ENCODE data around the gene MAP1LC3B2. TPM values are rescaled to one million over a fixed set of nuclear protein-coding genes. Genes with fewer than 3 reads are reported as not detected.

Gene MAP1LC3B2
- total and polyA plus RNA-seq, 2 of the 8 experiments (the other 6 are each of a cell fraction or from before 2014, with no cell fraction given), result 0.39 to 1.5 TPM

DNA sequence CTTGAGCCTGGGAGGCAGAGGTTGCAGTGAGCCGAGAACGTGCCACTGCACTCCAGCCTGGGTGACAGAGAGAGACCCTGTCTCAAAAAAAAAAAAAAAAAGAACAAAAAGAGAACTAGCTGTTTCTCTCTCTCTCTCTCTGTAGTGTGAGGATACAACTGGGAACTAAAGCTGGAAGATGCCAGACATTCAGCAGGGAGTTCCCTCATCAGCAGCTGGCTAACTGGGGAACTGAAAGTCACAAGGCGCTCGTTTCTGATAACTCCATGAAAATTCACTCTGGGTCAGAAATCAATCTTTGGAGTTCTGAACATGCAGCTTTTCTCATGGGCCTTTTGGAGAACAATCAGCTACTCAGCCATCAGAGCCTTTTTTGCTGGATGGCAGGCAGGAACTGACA lies 43.5 kb upstream of the MAP1LC3B2 start:
- ChIA-PET POLR2A (ENCODE audit: partially characterized antibody) (interaction anchor here (1.1 to 1.7 kb wide), 2 partner anchors 9 to 12 kb away, joined by 4 read pairs; no protein-coding TSS in a partner anchor), CTCF (ENCODE audit: partially characterized antibody) (interaction anchor here (0.6 kb wide), 1 partner anchor 328 kb away, joined by 3 read pairs; no protein-coding TSS in a partner anchor)
- TF ChIP-seq SIN3A (conservative IDR thresholded peaks at IDR 0.05 in 1 of 2, IDR thresholded peaks at IDR 0.05 in 1 of 2; ENCODE audit: low read depth in 1 of 2, low read length in 2 of 2) (no peak), YY1 (IDR thresholded peaks at IDR 0.05; ENCODE audit: low read depth, low read length) (no peak), TCF12 (IDR thresholded peaks at IDR 0.05; ENCODE audit: low read depth, low read length) (no peak), SRF (IDR thresholded peaks at IDR 0.05; ENCODE audit: low read depth, low read length) (no peak)
- Histone ChIP-seq H2BK15ac (ENCODE audit: low read length) (no peak overlapping the region), H3K4me1 (replicated peaks in 1 of 4; ENCODE audit: control insufficient read depth in 3 of 4, insufficient read depth in 4 of 4, low read length in 3 of 4) (peaks cover 0 to 13% (median 10%) of the 10 kb centered on the region in 4 experiments; a peak in 5 of 7 replicates), H4K5ac (ENCODE audit: insufficient read length, low read depth, low read length) (no peak overlapping the region), H3K36me3 (ENCODE audit: control insufficient read depth in 2 of 4, insufficient read depth in 4 of 4, low read length in 3 of 4) (no peaks in the 10 kb centered on the region), H3K9ac (replicated peaks in 1 of 4; ENCODE audit: extremely low read depth in 1 of 4, low read depth in 3 of 4, low read length in 3 of 4) (no peak overlapping the region), H3K18ac (ENCODE audit: extremely low read depth, low read length) (no peak overlapping the region), H3K4ac (replicated peaks; ENCODE audit: insufficient read length, low read depth, low read length) (no peak overlapping the region), H3K4me2 (ENCODE audit: insufficient read depth in 1 of 2, low read depth in 2 of 2, low read length in 2 of 2) (no peak overlapping the region), H3K14ac (ENCODE audit: insufficient read length) (no peak overlapping the region), H2BK120ac (replicated peaks; ENCODE audit: low read depth, low read length) (no peak overlapping the region), H4K8ac (ENCODE audit: extremely low read depth, insufficient read depth, low read length) (no peak overlapping the region), H4K91ac (replicated peaks; ENCODE audit: insufficient read length, low read length) (no peak overlapping the region), H2BK20ac (ENCODE audit: low read length) (no peak overlapping the region), H4K20me1 (replicated peaks in 1 of 2; ENCODE audit: control insufficient read depth in 1 of 2, insufficient read depth in 2 of 2, low read length in 2 of 2) (peaks cover 3% of the 10 kb centered on the region in 2 experiments), H2BK5ac (ENCODE audit: low read depth, low read length) (no peak overlapping the region), H2AFZ (ENCODE audit: low read length) (no peak overlapping the region), H3K23me2 (ENCODE audit: low read depth, low read length) (no peaks in the 10 kb centered on the region), H3K4me3 (ENCODE audit: extremely low read depth in 1 of 4, insufficient read depth in 2 of 4, low read depth in 3 of 4, low read length in 4 of 4) (no peak overlapping the region), H3K79me2 (ENCODE audit: control insufficient read depth in 1 of 2, insufficient read depth in 2 of 2, low read length in 2 of 2) (no peaks in the 10 kb centered on the region), H3K9me3 (ENCODE audit: insufficient read depth in 2 of 2, low read depth in 1 of 2, low read length in 1 of 2) (no peaks in the 10 kb centered on the region), H3K27ac (ENCODE audit: low read depth, low read length) (no peak overlapping the region), H3K23ac (ENCODE audit: insufficient read length) (no peak overlapping the region), H3K56ac (replicated peaks; ENCODE audit: insufficient read length, low read depth, low read length) (no peak overlapping the region), H2AK5ac (ENCODE audit: low read depth, low read length) (no peak overlapping the region), H3K27me3 (replicated peaks in 1 of 4; ENCODE audit: control insufficient read depth in 3 of 4, extremely low read depth in 1 of 4, insufficient read depth in 3 of 4, low read length in 3 of 4) (peaks cover 0 to 6% (median 3%) of the 10 kb centered on the region in 4 experiments; a peak in 4 of 7 replicates), H2BK12ac (ENCODE audit: low read depth, low read length) (no peak overlapping the region), H3K79me1 (ENCODE audit: low read depth, low read length) (no peaks in the 10 kb centered on the region)
- WGBS, 2 experiments (ENCODE audit: extremely low coverage in 1 of 2, insufficient coverage in 1 of 2, insufficient read length in 1 of 2, insufficient replicate concordance in 2 of 2, low coverage in 1 of 2, low lambda C conversion rate in 2 of 2, missing lambda C conversion rate in 1 of 2), result 94% methylated on average over 4 of the region's 4 CpGs; no CpG with 5 or more reads in 1 of the 2 experiments
- FAIRE-seq, result no peak
- no peak for DNase-seq (ENCODE audit: low read depth in 1 of 2, low spot score in 2 of 2)

Data from H1 (cell line).